ENCODE data around the gene IFNAR1.
"Not testable (repeated sequence)": the region's sequence is repeated elsewhere in the genome, so short reads cannot be mapped to it uniquely, and the experiment has no call there.

IFNAR1 gene

DNA sequence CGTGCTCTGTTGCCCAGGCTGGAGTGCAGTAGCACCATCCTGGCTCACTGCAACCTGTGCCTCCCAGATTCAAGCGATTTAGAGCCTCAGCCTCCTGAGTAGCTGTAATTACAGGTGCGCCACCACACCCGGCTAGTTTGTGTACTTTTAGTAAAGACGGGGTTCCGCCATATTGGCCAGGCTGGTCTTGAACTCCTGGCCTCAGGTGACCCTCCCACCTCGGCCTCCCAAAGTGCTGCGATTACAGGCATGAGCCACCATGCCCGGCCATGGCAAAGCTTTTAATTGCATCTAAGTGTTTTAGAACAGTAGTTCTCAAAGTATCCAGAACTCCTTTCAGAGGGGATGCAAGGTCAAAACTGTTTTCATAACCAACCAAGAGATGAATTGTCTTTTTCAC, 53.3 kb downstream of the IFNAR1 start:
- DNase-seq (ENCODE audit: low read depth): no peak
- no peaks in the 10 kb centered on the region for H3K9me3 ChIP-seq (ENCODE audit: control insufficient read depth, low read length)
- H3K36me3 ChIP-seq (ENCODE audit: control insufficient read depth, insufficient read depth, low read length, severe bottlenecking): no peaks in the 10 kb centered on the region
- H3K4me1 ChIP-seq (ENCODE audit: control insufficient read depth, insufficient read depth, low read length): peaks cover 46% of the 10 kb centered on the region
- no peak overlapping the region for H3K4me3 ChIP-seq (ENCODE audit: low read length)
- no peak overlapping the region for H3K9ac ChIP-seq (ENCODE audit: low read length)
- H3K27me3 ChIP-seq (replicated peaks; ENCODE audit: control insufficient read depth, insufficient read depth, low read length): no peaks in the 10 kb centered on the region

DNA sequence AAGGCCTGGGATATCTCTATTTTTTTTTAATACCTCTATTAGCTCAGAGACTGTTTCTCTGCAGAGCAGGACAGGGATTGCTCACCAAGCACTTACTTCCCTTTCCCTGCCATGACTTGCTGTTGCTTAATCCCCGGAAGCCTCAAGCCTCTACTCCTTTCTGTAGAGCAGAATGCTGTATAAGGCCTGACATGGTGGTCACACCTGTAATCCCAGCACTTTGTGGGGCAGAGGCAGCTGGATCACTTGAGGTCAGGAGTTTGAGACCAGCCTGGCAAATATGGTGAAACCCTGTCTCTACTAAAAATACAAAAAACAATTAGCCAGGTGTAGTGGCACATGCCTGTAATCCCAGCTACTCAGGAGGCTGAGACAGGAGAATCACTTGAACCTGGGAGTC, 55.2 kb downstream of the IFNAR1 start:
- H3K27me3 ChIP-seq (replicated peaks; ENCODE audit: control insufficient read depth, insufficient read depth, low read length); H3K36me3 ChIP-seq (ENCODE audit: control insufficient read depth, insufficient read depth, low read length, severe bottlenecking); H3K4me3 ChIP-seq (ENCODE audit: low read length); H3K9me3 ChIP-seq (ENCODE audit: control insufficient read depth, low read length): not testable (repeated sequence)
- Histone ChIP-seq H3K9ac (ENCODE audit: low read length) (peak overlapping the region; percentile 72), H3K4me1 (ENCODE audit: control insufficient read depth, insufficient read depth, low read length) (peaks cover 37% of the 10 kb centered on the region)
- peak; percentile 73 for DNase-seq (ENCODE audit: low read depth)

GRCh38 chr21:33380483-33380998, 55.8 kb downstream of the IFNAR1 start:
- Histone ChIP-seq H3K4me1 (ENCODE audit: control insufficient read depth, insufficient read depth, low read length) (peaks cover 34% of the 10 kb centered on the region), H3K36me3 (ENCODE audit: control insufficient read depth, insufficient read depth, low read length, severe bottlenecking) (no peaks in the 10 kb centered on the region), H3K9me3 (ENCODE audit: control insufficient read depth, low read length) (no peaks in the 10 kb centered on the region), H3K27me3 (replicated peaks; ENCODE audit: control insufficient read depth, insufficient read depth, low read length) (no peaks in the 10 kb centered on the region), H3K4me3 (ENCODE audit: low read length) (no peak overlapping the region), H3K9ac (ENCODE audit: low read length) (peak overlapping the region; percentile 72)
- peak; percentile 98 for DNase-seq (ENCODE audit: low read depth)

GRCh38 chr21:33381381-33381780, 56.6 kb downstream of the IFNAR1 start:
- not testable (repeated sequence) for H3K9ac ChIP-seq (ENCODE audit: low read length); H3K27me3 ChIP-seq (replicated peaks; ENCODE audit: control insufficient read depth, insufficient read depth, low read length); DNase-seq (ENCODE audit: low read depth)

GRCh38 chr21:33383056-33383888, 58.5 kb downstream of the IFNAR1 start:
- Histone ChIP-seq H3K9me3 (ENCODE audit: control insufficient read depth, low read length) (no peaks in the 10 kb centered on the region), H3K9ac (ENCODE audit: low read length) (peak overlapping the region; percentile 63), H3K36me3 (ENCODE audit: control insufficient read depth, insufficient read depth, low read length, severe bottlenecking) (no peaks in the 10 kb centered on the region), H3K4me1 (ENCODE audit: control insufficient read depth, insufficient read depth, low read length) (peaks cover 34% of the 10 kb centered on the region), H3K27me3 (replicated peaks; ENCODE audit: control insufficient read depth, insufficient read depth, low read length) (no peaks in the 10 kb centered on the region), H3K4me3 (ENCODE audit: low read length) (peak overlapping the region; percentile 69)
- peak; percentile 73 for DNase-seq (ENCODE audit: low read depth)

More at GRCh38 chr21:33381381-33381780, 56.6 kb downstream of the IFNAR1 start:
- not testable (repeated sequence) for H3K4me3 ChIP-seq (ENCODE audit: low read length); H3K36me3 ChIP-seq (ENCODE audit: control insufficient read depth, insufficient read depth, low read length, severe bottlenecking); H3K9me3 ChIP-seq (ENCODE audit: control insufficient read depth, low read length)
- H3K4me1 ChIP-seq (ENCODE audit: control insufficient read depth, insufficient read depth, low read length): peaks cover 34% of the 10 kb centered on the region

GRCh38 chr21:33384841-33385331, 60.1 kb downstream of the IFNAR1 start:
- Histone ChIP-seq H3K4me1 (ENCODE audit: control insufficient read depth, insufficient read depth, low read length) (peaks cover 29% of the 10 kb centered on the region), H3K4me3 (ENCODE audit: low read length) (no peak overlapping the region), H3K9ac (ENCODE audit: low read length) (no peak overlapping the region), H3K36me3 (ENCODE audit: control insufficient read depth, insufficient read depth, low read length, severe bottlenecking) (no peaks in the 10 kb centered on the region), H3K9me3 (ENCODE audit: control insufficient read depth, low read length) (no peaks in the 10 kb centered on the region), H3K27me3 (replicated peaks; ENCODE audit: control insufficient read depth, insufficient read depth, low read length) (no peaks in the 10 kb centered on the region)
- no peak for DNase-seq (ENCODE audit: low read depth)

DNA sequence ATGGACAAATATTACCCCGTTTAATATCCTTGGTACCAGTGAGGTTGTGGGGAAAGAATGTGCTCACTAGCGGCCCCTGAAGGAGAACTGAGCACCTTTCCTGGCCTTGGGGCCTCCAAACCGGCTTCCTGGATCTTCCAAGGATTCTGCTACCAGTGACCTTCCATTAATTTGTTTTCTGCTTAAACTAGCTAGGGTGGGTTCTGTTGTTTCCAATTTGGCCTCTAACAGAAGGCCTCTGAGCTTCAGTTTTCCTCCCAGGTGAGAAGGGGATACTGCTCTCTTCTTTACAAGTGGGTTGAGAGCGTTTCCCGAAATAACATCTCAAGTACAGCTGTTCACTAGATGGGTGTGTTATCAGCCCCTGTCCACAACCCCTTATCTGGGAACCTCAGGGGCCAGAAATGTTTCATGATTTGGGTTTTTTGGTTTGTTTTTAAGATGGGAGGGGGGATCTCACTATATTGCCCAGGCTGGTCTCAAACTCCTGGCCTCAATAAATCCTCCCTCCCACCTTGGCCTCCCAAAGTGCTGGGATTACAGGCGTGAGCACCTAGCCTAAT, 61.5 kb downstream of the IFNAR1 start:
- Histone ChIP-seq H3K9ac (ENCODE audit: low read length) (no peak overlapping the region), H3K27me3 (replicated peaks; ENCODE audit: control insufficient read depth, insufficient read depth, low read length) (no peaks in the 10 kb centered on the region), H3K9me3 (ENCODE audit: control insufficient read depth, low read length) (no peaks in the 10 kb centered on the region), H3K4me3 (ENCODE audit: low read length) (no peak overlapping the region), H3K36me3 (ENCODE audit: control insufficient read depth, insufficient read depth, low read length, severe bottlenecking) (no peaks in the 10 kb centered on the region), H3K4me1 (ENCODE audit: control insufficient read depth, insufficient read depth, low read length) (peaks cover 16% of the 10 kb centered on the region)
- DNase-seq (ENCODE audit: low read depth): no peak

DNA sequence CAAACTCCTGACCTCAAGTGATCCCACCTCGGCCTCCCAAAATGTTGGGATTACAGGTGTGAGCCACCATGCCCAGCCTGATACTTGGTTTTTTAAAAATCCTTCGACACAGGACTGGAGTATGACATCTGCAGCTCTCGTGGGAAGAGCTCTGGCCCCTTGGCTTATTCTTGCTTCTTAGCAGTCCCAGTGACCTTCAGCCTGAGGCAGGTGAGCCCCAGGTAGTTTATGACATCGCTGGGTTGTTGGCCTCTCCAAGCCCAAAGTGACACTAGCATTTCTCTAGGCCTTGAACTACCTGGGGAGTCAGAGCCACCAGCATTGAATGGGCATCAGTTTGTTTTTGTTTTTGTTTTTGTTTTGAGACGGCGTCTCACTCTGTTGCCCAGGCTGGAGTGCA, 62.5 kb downstream of the IFNAR1 start:
- peaks cover 15% of the 10 kb centered on the region for H3K4me1 ChIP-seq (ENCODE audit: control insufficient read depth, insufficient read depth, low read length)
- no peaks in the 10 kb centered on the region for H3K27me3 ChIP-seq (replicated peaks; ENCODE audit: control insufficient read depth, insufficient read depth, low read length)

DNA sequence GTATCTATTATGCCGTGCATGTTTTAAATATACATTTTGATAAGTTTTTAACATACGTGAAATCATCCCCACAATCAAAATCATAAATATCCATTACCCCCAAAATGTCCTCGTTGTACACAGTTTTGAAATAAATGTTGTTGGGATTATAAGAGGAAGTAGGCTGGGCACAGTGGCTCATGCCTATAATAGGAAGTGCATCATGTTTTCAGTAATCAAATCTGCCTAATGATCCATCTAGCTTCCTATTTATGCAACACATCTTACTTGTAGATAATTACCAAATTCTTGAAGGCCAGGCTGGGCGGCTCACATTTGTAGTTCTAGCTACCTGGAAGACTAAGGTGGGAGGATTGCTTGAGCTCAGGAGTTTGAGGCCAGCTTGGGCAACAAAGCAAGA, 63.4 kb downstream of the IFNAR1 start:
- Histone ChIP-seq H3K36me3 (ENCODE audit: control insufficient read depth, insufficient read depth, low read length, severe bottlenecking) (no peaks in the 10 kb centered on the region), H3K4me3 (ENCODE audit: low read length) (no peak overlapping the region), H3K9me3 (ENCODE audit: control insufficient read depth, low read length) (no peaks in the 10 kb centered on the region), H3K4me1 (ENCODE audit: control insufficient read depth, insufficient read depth, low read length) (peaks cover 6% of the 10 kb centered on the region), H3K27me3 (replicated peaks; ENCODE audit: control insufficient read depth, insufficient read depth, low read length) (no peaks in the 10 kb centered on the region), H3K9ac (ENCODE audit: low read length) (no peak overlapping the region)
- no peak for DNase-seq (ENCODE audit: low read depth)

More for the DNA sequence above, 62.5 kb downstream of the IFNAR1 start:
- Histone ChIP-seq H3K36me3 (ENCODE audit: control insufficient read depth, insufficient read depth, low read length, severe bottlenecking) (no peaks in the 10 kb centered on the region), H3K9me3 (ENCODE audit: control insufficient read depth, low read length) (no peaks in the 10 kb centered on the region), H3K9ac (ENCODE audit: low read length) (no peak overlapping the region), H3K4me3 (ENCODE audit: low read length) (no peak overlapping the region)
- no peak for DNase-seq (ENCODE audit: low read depth)

DNA sequence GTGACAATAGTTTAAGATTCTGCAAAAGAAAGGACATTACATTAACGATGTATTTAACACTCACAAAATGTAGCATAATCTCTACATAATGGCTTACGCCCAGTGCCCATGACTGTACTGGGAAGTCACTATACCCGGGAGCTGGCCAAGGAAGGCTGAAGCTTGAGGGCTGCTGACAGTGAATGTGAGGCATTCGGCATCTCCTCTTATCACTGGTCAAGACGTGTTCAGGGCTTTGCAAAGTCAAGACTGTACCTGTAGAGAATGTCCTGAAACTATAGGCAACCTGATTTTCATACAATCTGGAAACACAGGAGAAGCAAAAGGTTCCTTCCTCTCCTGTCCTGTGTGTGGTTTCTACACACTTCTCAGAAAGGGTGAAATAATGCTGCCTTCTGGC, 65.7 kb downstream of the IFNAR1 start:
- Histone ChIP-seq H3K4me3 (ENCODE audit: low read length) (no peak overlapping the region), H3K4me1 (ENCODE audit: control insufficient read depth, insufficient read depth, low read length) (peaks cover 16% of the 10 kb centered on the region), H3K9ac (ENCODE audit: low read length) (no peak overlapping the region), H3K27me3 (replicated peaks; ENCODE audit: control insufficient read depth, insufficient read depth, low read length) (no peaks in the 10 kb centered on the region), H3K9me3 (ENCODE audit: control insufficient read depth, low read length) (no peaks in the 10 kb centered on the region), H3K36me3 (ENCODE audit: control insufficient read depth, insufficient read depth, low read length, severe bottlenecking) (no peaks in the 10 kb centered on the region)
- DNase-seq (ENCODE audit: low read depth): no peak

- H3K36me3 ChIP-seq (ENCODE audit: control insufficient read depth, insufficient read depth, low read length, severe bottlenecking): no peaks in the 10 kb centered on the region
- no peaks in the 10 kb centered on the region for H3K9me3 ChIP-seq (ENCODE audit: control insufficient read depth, low read length)
- no peak overlapping the region for H3K4me3 ChIP-seq (ENCODE audit: low read length)
- peaks cover 27% of the 10 kb centered on the region for H3K4me1 ChIP-seq (ENCODE audit: control insufficient read depth, insufficient read depth, low read length)
- no peaks in the 10 kb centered on the region for H3K27me3 ChIP-seq (replicated peaks; ENCODE audit: control insufficient read depth, insufficient read depth, low read length)
- no peak overlapping the region for H3K9ac ChIP-seq (ENCODE audit: low read length)
- DNase-seq (ENCODE audit: low read depth): no peak
Measured at GRCh38 chr21:33391656-33392055, 66.9 kb downstream of the IFNAR1 start.
